ENCODE data around the gene ISOC1.

The ISOC1 gene

DNA sequence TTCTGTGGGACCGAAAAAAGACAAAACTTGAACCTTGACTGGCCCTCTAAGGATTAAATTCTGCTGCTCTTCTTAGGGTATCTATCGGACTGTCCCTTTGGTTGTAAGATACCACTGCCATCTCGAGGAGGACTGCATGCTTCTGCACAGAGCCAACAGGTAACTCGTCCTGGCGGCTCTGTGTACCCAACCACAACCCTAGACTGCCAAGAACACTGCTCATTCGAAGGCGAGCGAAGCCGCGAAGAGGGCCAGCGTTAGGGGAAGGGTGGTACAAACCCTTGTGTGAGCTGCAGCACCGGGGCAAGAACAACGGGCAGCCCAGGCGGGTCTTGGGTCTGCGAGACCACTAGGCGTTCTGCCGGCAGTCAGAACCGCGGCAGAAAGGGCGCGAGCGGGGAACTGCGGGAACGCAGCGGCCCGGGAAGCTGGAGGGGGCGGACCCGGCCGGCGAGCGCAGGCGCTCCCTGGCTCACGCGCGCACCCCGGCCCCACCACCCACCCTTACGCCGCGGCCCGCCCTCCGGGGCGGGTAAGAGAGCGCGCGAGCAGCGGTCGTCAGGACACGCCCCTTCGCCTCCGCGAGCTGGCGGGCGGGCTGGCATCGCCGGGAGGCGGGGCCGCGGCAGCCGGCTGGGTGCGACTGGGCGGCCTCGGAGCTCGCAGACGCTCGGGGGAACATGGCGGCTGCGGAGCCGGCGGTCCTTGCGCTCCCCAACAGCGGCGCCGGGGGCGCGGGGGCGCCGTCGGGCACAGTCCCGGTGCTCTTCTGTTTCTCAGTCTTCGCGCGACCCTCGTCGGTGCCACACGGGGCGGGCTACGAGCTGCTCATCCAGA, at the start of gene ISOC1:
Gene ISOC1 (plus strand): TSS at position 663 of the 837 bp plus-strand sequence. CDS start 18 bp downstream, at position 681.
- peak; percentile 93 for DNase-seq

- DNase-seq, result no peak
These were observed 48.4 kb upstream of the ISOC1 start for GRCh38 chr5:129046151-129046550.

GRCh38 chr5:129048509-129048908, 46.0 kb upstream of the ISOC1 start:
- no peak for DNase-seq

DNA sequence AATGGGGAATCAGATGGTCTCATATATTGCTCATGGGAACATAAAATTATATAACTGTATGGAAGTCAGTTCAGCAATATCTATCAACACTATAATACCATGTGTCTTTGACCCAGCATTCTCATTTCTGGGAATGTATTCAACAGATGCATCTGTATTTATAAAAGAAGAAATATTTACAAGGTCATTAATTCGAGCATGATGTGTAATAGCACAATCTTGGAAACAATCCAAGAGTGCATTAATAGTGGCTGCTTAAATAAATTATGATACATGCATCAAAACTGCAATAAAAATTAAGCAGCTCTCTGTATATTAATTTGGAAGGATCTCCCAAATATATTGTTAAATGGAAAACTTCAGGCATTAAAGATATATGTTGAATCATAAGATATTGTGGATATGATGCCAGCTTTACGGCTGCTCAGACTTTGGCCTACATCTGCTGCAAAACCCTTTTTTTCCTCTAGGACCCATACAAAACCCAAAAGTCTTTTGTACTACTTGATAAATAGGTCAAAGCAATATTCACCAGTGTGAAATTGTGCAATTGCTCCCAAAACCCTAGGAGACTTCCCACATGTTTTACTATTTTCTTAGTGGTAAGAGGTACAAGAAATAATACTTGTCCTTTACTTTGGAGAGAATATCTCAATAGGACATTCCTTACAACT, 45.3 kb upstream of the ISOC1 start:
- no peak for DNase-seq

- DNase-seq, result no peak
These were observed 43.3 kb upstream of the ISOC1 start for GRCh38 chr5:129051283-129051682.

DNA sequence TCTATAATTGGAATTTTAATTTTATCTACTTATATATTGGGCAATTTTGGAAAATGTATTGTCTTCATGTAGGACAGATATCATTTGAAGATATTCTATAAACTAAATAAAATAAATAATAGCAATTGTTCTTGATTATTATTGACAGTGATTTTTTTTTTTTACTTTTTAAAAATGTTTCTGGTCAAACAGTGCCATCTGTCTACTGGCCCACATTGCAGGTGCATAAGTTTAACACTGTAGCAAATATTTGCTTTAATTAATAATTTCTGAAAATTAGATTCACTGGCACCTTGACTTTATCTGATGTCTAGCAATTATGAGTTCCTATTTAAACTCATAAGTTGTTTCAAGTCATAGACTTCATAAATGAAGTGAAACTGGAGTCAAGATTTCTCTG, 41.1 kb upstream of the ISOC1 start:
- no peak for DNase-seq

- DNase-seq, result no peak
These were observed 37.2 kb upstream of the ISOC1 start for GRCh38 chr5:129057329-129057728.

DNA sequence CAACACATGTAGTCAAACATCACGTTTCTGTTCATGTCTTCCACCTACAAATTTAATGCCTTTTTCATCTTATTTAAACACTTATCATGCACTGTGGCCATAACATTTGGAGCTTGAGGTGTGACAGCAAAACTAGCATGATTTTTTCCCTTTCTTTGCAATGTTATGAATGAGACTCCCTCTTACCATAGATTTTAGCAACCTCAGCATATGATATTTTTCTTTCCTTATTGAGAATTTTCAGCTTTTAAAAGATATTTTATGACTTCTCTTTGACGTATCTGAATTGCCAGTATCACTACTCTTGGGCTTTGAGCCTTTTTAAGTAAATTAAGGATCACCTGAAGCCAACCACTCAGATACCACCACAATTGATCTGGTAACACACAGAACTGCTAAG, 32.7 kb upstream of the ISOC1 start:
- DNase-seq, result no peak

GRCh38 chr5:129063483-129064113, 31.0 kb upstream of the ISOC1 start:
- DNase-seq, result peak; percentile 64

GRCh38 chr5:129065721-129066120, 28.8 kb upstream of the ISOC1 start:
- DNase-seq, result no peak

- no peak for DNase-seq
These were observed 26.8 kb upstream of the ISOC1 start for GRCh38 chr5:129067745-129068144.

DNA sequence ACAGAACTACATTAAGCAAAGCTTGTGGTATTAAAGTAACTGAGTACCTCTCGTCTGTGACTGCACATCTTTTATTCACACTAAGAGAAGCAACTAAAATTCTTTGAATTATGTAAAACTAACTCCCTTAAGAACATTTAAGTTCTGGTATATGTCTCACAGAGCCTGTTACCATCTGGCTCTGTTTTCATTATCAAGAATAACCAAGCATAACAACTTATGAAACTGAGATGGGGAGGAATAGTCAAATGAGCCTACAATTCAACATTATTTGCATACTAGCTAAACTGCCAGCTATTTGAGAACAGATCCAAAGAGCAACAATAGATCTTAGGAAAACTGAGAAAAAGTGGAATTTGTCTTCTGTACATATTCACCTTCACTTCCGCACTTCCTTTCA, 25.3 kb upstream of the ISOC1 start:
- DNase-seq, result no peak

- DNase-seq, result no peak
These were observed 21.4 kb upstream of the ISOC1 start for GRCh38 chr5:129073111-129073510.

DNA sequence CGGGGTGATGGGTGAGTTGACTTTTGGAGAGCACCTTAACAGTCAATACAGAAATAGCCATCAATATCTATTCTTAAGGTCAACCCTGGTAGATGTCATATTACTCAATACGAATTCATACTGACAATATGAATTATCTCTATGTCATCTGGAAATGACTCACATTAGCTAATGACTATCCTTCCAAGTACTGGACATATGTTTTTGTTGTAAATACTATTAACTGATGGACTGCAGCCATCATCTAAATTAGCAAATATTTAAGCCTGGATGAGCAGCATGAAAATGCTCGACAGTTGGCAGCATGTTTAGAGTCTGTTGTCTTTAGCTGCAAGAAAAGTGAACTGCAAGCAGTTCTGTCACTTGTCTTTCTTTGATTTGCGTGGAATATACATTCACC, 19.6 kb upstream of the ISOC1 start:
- no peak for DNase-seq

DNA sequence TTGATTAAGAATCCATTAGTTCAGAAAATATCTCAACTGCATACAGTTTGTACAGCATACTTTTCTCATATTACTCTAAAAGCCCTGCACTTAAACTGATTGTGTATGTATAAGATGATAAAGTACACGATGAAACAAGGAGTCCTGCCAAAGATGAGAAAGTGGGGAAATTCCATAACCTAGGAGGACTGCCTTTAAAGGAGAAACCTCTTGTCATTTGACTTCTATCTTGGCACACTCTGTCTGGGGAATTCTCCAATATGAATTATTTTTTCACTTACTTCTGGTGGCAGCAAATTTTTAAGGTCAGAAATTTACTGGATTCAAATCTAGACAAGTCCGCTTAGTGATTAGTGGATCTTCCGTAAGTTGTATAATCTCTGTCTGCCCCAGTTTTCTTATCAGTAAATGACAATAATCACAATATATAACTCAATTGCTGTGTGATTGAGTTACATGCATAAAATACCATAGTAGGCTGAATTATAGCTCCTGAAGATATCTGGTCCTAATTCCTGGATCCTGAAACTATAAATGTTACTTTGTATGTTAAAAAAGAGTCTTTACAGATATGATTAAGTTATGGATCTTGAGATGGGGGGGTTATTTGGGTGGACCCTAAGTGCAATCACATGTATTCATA, 17.0 kb upstream of the ISOC1 start:
- DNase-seq, result no peak

DNA sequence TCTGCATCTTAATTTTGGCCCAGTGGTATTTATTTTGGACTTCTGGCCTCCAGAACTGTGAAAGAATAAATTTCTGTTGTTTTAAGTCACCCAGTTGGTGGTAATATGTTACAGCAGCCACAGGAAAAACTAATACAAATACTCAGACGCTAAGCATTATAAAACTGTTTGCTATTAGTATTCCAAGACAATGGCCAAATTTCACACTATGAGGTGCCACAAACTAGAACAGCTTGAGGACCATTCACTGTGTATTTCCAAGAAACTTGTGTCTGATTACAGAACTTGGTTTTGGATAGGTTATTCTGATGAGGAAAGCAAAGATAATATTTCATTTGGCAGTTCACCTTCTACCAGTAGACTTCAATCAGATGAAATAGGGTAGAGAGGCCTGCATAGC, 16.3 kb upstream of the ISOC1 start:
- no peak for DNase-seq

DNA sequence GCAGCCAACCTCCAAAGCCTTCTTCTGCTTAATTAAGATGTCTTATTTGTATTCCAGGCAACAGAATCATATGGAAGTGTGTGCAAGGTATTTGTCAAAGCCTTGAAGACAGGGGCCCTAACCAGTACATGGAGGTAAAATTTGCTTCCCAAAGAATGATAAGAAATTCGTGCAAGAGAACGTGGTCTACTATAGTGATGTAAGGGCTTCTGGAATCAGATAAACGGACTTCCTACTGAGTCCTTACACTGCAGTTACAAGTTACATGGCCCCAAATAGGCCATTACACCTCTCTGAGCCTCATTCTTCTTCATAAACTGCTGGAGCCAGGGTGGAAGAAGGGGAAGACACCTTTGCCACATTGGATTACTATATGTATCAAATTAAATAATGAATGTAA, 15.9 kb upstream of the ISOC1 start:
- DNase-seq, result no peak

DNA sequence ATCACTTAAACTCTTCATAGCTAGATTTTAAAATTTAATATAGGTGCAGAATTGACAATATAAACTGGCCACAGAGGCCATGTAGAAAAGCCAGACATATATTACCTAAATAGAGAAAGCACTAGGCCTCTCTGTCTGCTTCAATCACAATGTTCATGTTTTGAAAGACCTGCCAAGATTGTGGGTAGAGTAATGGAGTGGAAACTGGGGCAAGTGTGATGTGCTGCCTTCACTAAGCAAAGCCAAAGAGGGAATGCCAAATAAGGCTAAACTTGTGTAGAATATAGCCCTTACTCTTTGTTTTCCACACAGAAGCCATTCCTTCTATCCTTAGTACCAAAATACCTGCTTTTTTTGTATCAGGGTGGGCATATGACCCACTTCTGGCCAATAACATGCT, 15.1 kb upstream of the ISOC1 start:
- DNase-seq, result peak; percentile 5

GRCh38 chr5:129080766-129081165, 13.8 kb upstream of the ISOC1 start:
- no peak for DNase-seq

DNA sequence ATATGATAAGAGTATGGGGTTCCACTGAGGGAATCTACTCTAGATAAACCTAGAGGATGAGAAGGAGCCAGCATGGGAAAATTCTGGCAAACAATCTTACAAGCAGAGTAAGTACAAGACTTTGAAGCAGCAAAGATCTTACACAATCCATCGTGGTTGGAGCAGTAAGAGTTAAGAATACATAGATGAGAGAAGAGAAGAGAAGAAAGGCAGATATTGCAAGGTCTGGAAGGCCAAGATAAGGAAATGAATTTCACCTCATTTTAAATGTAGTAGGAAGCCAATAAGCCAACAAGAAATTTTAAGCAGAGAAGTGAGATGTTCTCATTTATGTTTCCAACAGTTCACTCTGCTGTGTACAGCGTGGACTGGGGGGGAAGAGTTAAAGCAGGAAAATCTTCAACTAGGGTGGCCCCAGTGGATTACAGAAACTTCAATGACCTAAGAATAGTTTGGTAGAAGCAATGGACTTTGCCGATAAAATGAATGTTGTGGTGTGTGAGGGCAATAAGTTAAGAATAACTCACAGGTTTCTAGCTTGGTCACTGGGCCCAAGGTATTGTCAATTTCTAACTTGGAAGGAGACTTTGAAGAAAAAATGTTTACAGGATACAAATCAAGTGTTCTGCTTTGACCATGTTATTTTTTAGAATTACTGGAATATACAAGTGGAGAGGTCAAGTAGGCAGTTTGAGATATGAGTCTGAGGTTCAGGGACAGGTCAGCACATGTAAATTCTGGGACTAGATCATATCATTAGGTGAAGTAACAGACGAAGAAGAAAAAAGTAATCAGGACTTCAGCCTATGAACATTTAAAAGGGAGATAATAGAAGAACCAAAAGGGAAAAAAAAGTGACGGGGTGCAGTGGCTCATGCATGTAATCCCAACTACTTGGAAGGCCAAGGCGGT, 12.1 kb upstream of the ISOC1 start:
- DNase-seq, result no peak

DNA sequence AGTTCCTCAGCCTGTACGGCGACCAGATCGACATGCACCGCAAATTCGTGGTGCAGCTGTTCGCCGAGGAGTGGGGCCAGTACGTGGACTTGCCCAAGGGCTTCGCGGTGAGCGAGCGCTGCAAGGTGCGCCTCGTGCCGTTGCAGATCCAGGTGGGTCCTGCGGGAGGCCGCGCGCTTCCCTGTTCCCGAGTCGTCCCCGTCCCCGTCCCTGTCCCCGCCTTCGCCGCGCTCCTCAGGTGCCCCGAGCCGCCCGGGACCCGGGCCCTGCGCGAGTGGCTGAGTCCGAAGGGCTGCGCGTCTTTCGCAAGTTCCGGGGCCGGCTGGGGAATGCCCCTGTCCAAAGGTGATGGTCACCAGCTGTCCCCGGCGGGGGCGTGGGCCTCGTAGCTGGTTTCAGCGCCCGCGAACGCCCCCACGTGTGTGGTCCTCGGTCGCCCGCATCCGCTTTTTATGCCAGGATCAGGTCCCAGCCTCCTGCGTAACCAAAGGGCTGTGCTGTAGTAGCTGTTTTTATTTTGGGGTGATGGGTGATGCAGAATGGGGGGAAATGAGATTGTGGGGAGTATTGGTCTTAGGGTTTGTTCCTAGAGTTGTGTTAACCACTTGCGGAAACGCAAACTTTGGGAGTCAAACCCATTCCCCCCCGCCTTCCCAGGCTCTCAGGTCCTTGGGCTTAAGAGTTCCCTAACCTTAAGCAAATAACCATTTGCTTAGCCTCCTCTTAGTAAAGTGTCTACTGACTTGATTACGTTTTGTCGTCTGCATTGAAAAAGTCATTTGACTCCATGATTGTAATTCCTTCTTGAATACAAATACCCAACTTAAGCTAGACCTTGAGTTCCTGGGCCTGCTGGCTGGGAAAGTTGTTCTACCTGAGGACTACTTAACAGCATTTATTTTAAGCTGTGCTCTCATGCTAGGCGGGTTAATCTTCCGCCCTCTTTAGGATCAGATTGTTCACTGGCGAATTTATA, 663 bp downstream of the ISOC1 start:
- peak; percentile 59 for DNase-seq

Data from midbrain (tissue), 1 donor.